HG03520 (cell line): ENCODE results near the gene SLC46A2.

Source experiments
- ATAC-seq: cut with Tn5 transposase; IDR thresholded peaks from one replicate; pipeline ENCODE4 v1.9.1; 2021; ENCODE audit warnings: mild to moderate bottlenecking, moderate library complexity; ENCODE audit not compliant: unreplicated experiment

The SLC46A2 gene

GRCh38 chr9:112890106-112891081 is at the start of gene SLC46A2:
SLC46A2 (minus strand) TSS chr9:112890876; CDS start chr9:112890681, 195 bp downstream.
- ATAC-seq: no peak

GRCh38 chr9:112939418-112939817 is 48.7 kb upstream of the SLC46A2 start:
- no peak for ATAC-seq

GRCh38 chr9:112933696-112934095 is 43.0 kb upstream of the SLC46A2 start:
- ATAC-seq: no peak

- ATAC-seq: no peak
Observed at GRCh38 chr9:112925058-112925641, 34.5 kb upstream of the SLC46A2 start.

GRCh38 chr9:112921549-112921948 is 30.9 kb upstream of the SLC46A2 start:
- no peak for ATAC-seq

- no peak for ATAC-seq
Observed at GRCh38 chr9:112917987-112918362, 27.3 kb upstream of the SLC46A2 start.

- no peak for ATAC-seq
Observed at GRCh38 chr9:112917047-112917986, 26.6 kb upstream of the SLC46A2 start.

GRCh38 chr9:112914524-112914923 is 23.8 kb upstream of the SLC46A2 start:
- ATAC-seq: no peak

GRCh38 chr9:112913326-112913725 is 22.6 kb upstream of the SLC46A2 start:
- ATAC-seq: no peak

GRCh38 chr9:112912636-112913035 is 22.0 kb upstream of the SLC46A2 start:
- no peak for ATAC-seq

GRCh38 chr9:112911736-112912135 is 21.1 kb upstream of the SLC46A2 start:
- ATAC-seq: no peak

GRCh38 chr9:112905084-112905483 is 14.4 kb upstream of the SLC46A2 start:
- ATAC-seq: no peak

GRCh38 chr9:112900901-112901300 is 10.2 kb upstream of the SLC46A2 start:
- ATAC-seq: no peak

- ATAC-seq: no peak
Observed at GRCh38 chr9:112900488-112900887, 9.8 kb upstream of the SLC46A2 start.

- ATAC-seq: no peak
Observed at GRCh38 chr9:112898872-112899311, 8.2 kb upstream of the SLC46A2 start.

GRCh38 chr9:112896131-112896530 is 5.5 kb upstream of the SLC46A2 start:
- no peak for ATAC-seq

GRCh38 chr9:112894699-112895098 is 4.0 kb upstream of the SLC46A2 start:
- no peak for ATAC-seq

- ATAC-seq: no peak
Observed at GRCh38 chr9:112894041-112894440, 3.4 kb upstream of the SLC46A2 start.

- ATAC-seq: no peak
Observed at GRCh38 chr9:112892981-112893380, 2.3 kb upstream of the SLC46A2 start.

GRCh38 chr9:112891521-112891920 is 845 bp upstream of the SLC46A2 start:
- ATAC-seq: no peak

GRCh38 chr9:112887381-112887780 is 3.3 kb downstream of the SLC46A2 start:
- no peak for ATAC-seq
